Measurements from ENCODE around the gene P4HA3.

- TF ChIP-seq ELF1 (IDR thresholded peaks at IDR 0.05; ENCODE audit: borderline replicate concordance, low read depth) (no peak), CTCF (IDR thresholded peaks at IDR 0.05 in 2 of 3, conservative IDR thresholded peaks at IDR 0.05 in 1 of 3; ENCODE audit: borderline replicate concordance in 1 of 3, insufficient read depth in 1 of 3, low read depth in 2 of 3, low read length in 2 of 3) (no peak), SIN3A (IDR thresholded peaks at IDR 0.05; ENCODE audit: low read depth) (no peak), MAX (IDR thresholded peaks at IDR 0.05) (no peak), POLR2AphosphoS5 (IDR thresholded peaks at IDR 0.05; ENCODE audit: low read depth, low read length) (no peak), POLR2A (IDR thresholded peaks at IDR 0.05; ENCODE audit: borderline replicate concordance, extremely low read depth, insufficient read depth, insufficient read length) (no peak), EZH2phosphoT487 (IDR thresholded peaks at IDR 0.05; ENCODE audit: borderline replicate concordance) (no peak), ZNF274 (IDR thresholded peaks at IDR 0.05; ENCODE audit: low read depth, low read length) (no peak)
Observed at GRCh38 chr11:74233683-74234082, 77.8 kb downstream of the P4HA3 start.
